BLaER1 (cell line): ENCODE results near the gene CNOT6.

Experiments
- H3K27ac ChIP-seq: shearing (Covaris generic); formaldehyde crosslinking; 2 replicates; pipeline ENCODE4 v1.8.1; 2022
- H3K27me3 ChIP-seq: shearing (Covaris generic); formaldehyde crosslinking; 2 replicates; pipeline ENCODE4 v1.8.1; 2022
- H3K36me3 ChIP-seq: shearing (Covaris generic); formaldehyde crosslinking; 2 replicates; pipeline ENCODE4 v1.8.1; 2022
- H3K4me1 ChIP-seq: shearing (Covaris generic); formaldehyde crosslinking; 2 replicates; pipeline ENCODE4 v1.8.1; 2022
- H3K4me2 ChIP-seq: shearing (Covaris generic); formaldehyde crosslinking; 2 replicates; pipeline ENCODE4 v1.8.1; 2022
- H3K4me3 ChIP-seq: shearing (Covaris generic); formaldehyde crosslinking; 2 replicates; pipeline ENCODE4 v1.8.1; 2022
- H3K9ac ChIP-seq: shearing (Covaris generic); formaldehyde crosslinking; 2 replicates; pipeline ENCODE4 v1.8.1; 2022
- H3K9me3 ChIP-seq: shearing (Covaris generic); formaldehyde crosslinking; 2 replicates; pipeline ENCODE4 v1.8.1; 2022
- H4K20me1 ChIP-seq: shearing (Covaris generic); formaldehyde crosslinking; 2 replicates; pipeline ENCODE4 v1.8.1; 2022
- Cebpa-rat ChIP-seq: shearing (Covaris generic); IDR thresholded peaks from 2 replicates; pipeline ENCODE4 v1.8.1; 2022

Gene CNOT6

GRCh38 chr5:180623411-180623834 lies 129.2 kb downstream of the CNOT6 start:
- TF ChIP-seq Cebpa-rat = no peak
- H3K27me3 ChIP-seq = no peaks in the 10 kb centered on the region
- H3K4me3 ChIP-seq = no peak overlapping the region
- no peak overlapping the region for H3K27ac ChIP-seq
- 0 out of 2 replicates have a peak overlapping the region, but pooled peaks have one; percentile 30 for H3K4me2 ChIP-seq
- H3K9me3 ChIP-seq = no peaks in the 10 kb centered on the region
- H3K36me3 ChIP-seq = no peaks in the 10 kb centered on the region
- H3K9ac ChIP-seq = no peak overlapping the region
- H4K20me1 ChIP-seq = no peaks in the 10 kb centered on the region
- peaks cover 54% of the 10 kb centered on the region for H3K4me1 ChIP-seq

GRCh38 chr5:180623844-180624243 lies 129.7 kb downstream of the CNOT6 start:
- no peaks in the 10 kb centered on the region for H4K20me1 ChIP-seq
- H3K4me1 ChIP-seq = peaks cover 54% of the 10 kb centered on the region
- H3K36me3 ChIP-seq = no peaks in the 10 kb centered on the region
- no peak for TF ChIP-seq Cebpa-rat
- no peak overlapping the region for H3K4me3 ChIP-seq
- no peak overlapping the region for H3K27ac ChIP-seq
- 0 out of 2 replicates have a peak overlapping the region, but pooled peaks have one; percentile 30 for H3K4me2 ChIP-seq
- H3K9ac ChIP-seq = no peak overlapping the region
- no peaks in the 10 kb centered on the region for H3K9me3 ChIP-seq
- no peaks in the 10 kb centered on the region for H3K27me3 ChIP-seq

- Histone ChIP-seq H3K4me1 (peaks cover 54% of the 10 kb centered on the region), H3K4me2 (peak overlapping the region; percentile 59), H3K4me3 (no peak overlapping the region), H3K9me3 (no peaks in the 10 kb centered on the region), H3K36me3 (no peaks in the 10 kb centered on the region), H3K27ac (0 out of 2 replicates have a peak overlapping the region, but pooled peaks have one; percentile 35), H3K27me3 (no peaks in the 10 kb centered on the region), H4K20me1 (no peaks in the 10 kb centered on the region), H3K9ac (no peak overlapping the region)
- TF ChIP-seq Cebpa-rat = no peak
Observed at GRCh38 chr5:180624587-180624986, 130.4 kb downstream of the CNOT6 start.

DNA sequence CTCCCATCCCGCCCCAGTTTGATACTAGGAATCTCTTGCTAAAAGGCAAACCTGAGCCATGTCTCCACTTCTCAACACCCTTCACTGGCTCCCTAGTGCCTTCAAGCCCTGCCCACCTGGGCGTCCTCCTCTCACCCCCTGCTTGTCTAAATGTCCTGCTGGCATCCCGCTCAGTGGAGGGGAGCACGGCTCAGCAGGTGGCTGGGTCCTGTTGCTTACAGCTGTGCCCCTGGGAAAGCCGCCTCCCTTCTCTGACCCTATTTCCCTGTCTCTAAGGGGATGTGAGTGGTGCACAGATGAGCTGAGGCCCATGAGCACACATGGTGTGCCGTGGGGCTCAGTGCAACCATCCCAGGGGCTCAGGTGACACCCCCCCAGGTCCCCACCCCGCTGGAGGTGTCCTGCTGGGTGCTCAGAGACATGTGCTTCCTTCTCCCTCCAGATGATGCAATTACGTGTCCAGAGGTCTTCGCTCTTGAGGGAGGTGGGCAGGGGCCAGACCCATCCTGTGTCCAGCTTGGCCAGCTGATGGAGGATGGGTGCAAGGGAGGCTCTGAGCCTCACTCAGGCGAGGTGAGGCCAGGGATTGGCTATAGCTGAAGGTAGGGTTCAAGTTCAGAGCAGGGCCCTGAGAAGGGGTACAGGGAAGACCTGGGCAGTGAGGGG lies 131.1 kb downstream of the CNOT6 start:
- Histone ChIP-seq H3K9me3 (no peaks in the 10 kb centered on the region), H3K36me3 (no peaks in the 10 kb centered on the region), H3K27me3 (no peaks in the 10 kb centered on the region), H3K27ac (0 out of 2 replicates have a peak overlapping the region, but pooled peaks have one; percentile 35), H3K4me2 (peak overlapping the region; percentile 59), H3K4me3 (no peak overlapping the region), H4K20me1 (no peaks in the 10 kb centered on the region), H3K4me1 (peaks cover 54% of the 10 kb centered on the region), H3K9ac (no peak overlapping the region)
- no peak for TF ChIP-seq Cebpa-rat

DNA sequence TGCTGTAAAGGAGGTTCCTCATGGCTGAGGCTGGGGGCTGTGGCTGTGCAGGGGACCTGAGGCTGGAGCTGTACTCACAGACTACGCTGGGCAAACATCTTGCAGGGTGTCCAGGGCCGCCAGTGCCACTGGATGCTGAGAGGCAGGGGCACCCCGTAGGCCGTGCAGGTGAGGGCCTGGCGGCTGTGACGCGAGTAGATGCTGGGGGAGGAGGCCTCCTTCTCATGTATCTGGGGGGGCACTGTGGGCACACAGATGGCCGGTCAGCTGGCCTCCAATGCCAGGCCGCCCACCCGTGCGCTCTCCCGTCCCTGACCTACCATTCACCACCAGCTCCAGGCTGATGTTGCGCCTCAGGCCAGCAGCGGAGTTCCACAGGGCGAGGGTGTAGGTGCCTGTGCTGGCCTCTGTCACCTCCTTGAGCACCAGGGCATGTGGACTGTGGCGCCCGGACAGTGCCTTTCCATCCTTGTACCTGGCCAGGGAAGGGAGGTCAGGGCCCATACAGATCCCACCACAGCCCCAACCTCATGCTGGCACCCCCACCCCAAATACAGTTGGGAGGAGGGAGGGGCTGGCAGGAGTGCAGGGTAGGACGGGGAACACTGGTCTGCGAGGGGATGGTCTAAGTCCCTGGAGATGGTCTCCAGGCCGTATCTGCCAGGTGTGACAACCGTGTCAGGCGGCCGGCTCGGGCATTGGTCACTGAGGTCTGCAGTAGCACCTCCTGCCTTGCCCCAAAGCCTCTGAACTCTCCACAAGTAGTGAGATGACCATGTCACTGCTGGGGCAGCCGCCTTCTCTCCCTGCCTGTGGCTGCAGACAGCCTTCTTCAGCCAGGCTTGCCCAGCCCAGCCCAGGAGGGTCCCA lies 131.8 kb downstream of the CNOT6 start:
- H4K20me1 ChIP-seq = no peaks in the 10 kb centered on the region
- peak overlapping the region; percentile 59 for H3K4me2 ChIP-seq
- TF ChIP-seq Cebpa-rat = no peak
- H3K36me3 ChIP-seq = no peaks in the 10 kb centered on the region
- no peak overlapping the region for H3K4me3 ChIP-seq
- H3K4me1 ChIP-seq = peaks cover 54% of the 10 kb centered on the region
- no peaks in the 10 kb centered on the region for H3K9me3 ChIP-seq
- 0 out of 2 replicates have a peak overlapping the region, but pooled peaks have one; percentile 35 for H3K27ac ChIP-seq
- no peak overlapping the region for H3K9ac ChIP-seq
- H3K27me3 ChIP-seq = no peaks in the 10 kb centered on the region

DNA sequence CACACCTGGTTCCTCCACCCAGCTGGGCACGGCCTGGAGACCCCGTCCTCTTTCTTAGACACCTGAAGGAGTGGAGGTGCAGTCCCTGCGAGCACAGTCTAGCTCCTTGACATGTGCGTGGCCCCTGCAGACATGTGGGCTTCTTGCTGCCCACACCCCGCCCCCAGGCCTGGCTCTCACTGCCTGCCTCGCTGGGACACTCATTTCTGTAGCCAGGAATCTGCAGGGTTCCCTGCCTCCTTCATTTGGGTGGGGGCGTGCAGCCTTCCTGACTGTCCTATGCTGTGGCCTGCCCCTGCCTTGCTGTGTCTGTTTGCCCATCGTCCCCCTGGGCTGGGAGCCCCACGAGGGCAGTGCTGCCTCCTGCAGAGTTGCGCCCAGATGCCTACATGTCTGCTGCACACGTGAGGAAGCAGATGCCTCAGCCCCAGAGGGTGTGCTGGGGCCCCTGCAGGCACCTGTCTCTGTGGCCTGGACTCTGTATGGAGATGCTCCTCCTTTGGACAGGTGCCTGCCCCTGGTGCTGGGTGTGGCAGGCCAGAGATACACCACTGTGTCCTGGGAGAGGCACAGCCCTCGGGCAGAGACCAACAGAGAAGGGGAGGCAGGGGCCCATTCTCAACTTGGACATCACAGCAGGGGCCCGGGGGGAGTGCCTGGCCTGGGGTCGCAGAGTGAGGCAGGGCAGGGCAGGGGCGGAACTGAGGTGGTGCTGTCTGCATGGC lies 132.6 kb downstream of the CNOT6 start:
- no peaks in the 10 kb centered on the region for H3K36me3 ChIP-seq
- H3K9me3 ChIP-seq = no peaks in the 10 kb centered on the region
- H3K4me2 ChIP-seq = peak overlapping the region; percentile 59
- no peak overlapping the region for H3K4me3 ChIP-seq
- H3K27ac ChIP-seq = no peak overlapping the region
- H3K27me3 ChIP-seq = no peaks in the 10 kb centered on the region
- H3K4me1 ChIP-seq = peaks cover 60% of the 10 kb centered on the region
- H3K9ac ChIP-seq = no peak overlapping the region
- TF ChIP-seq Cebpa-rat = no peak
- H4K20me1 ChIP-seq = no peaks in the 10 kb centered on the region

GRCh38 chr5:180627386-180628120 lies 133.4 kb downstream of the CNOT6 start:
- no peaks in the 10 kb centered on the region for H3K36me3 ChIP-seq
- no peaks in the 10 kb centered on the region for H3K27me3 ChIP-seq
- no peaks in the 10 kb centered on the region for H3K9me3 ChIP-seq
- H3K4me3 ChIP-seq = no peak overlapping the region
- peaks cover 67% of the 10 kb centered on the region for H3K4me1 ChIP-seq
- no peak overlapping the region for H3K9ac ChIP-seq
- TF ChIP-seq Cebpa-rat = no peak
- peak overlapping the region; percentile 46; the same call in 1 of the 2 replicates for H3K27ac ChIP-seq
- H3K4me2 ChIP-seq = peak overlapping the region; percentile 59
- no peaks in the 10 kb centered on the region for H4K20me1 ChIP-seq
